HEK293 (cell line): Measurements from ENCODE around the gene NOP9.

Experiments used
- GLIS1 ChIP-seq: fragments of 450-650 bp; formaldehyde crosslinking; IDR thresholded peaks from 2 replicates; pipeline ENCODE4 v1.5.1; 2016; ENCODE audit warnings: missing biosample characterization, missing genetic modification characterization
- KLF1 ChIP-seq: fragments of 450-650 bp; formaldehyde crosslinking; IDR thresholded peaks from 2 replicates; pipeline ENCODE4 v1.5.1; 2016; ENCODE audit warnings: missing biosample characterization, missing genetic modification characterization
- MEIS1 ChIP-seq: sonication (generic); formaldehyde crosslinking; IDR thresholded peaks from 2 replicates; pipeline ENCODE4 v1.8.1; 2022; ENCODE audit warnings: missing genetic modification reagents, mild to moderate bottlenecking, borderline replicate concordance
- PRDM6 ChIP-seq: fragments of 450-650 bp; formaldehyde crosslinking; IDR thresholded peaks from 2 replicates; pipeline ENCODE4 v1.5.1; 2017; ENCODE audit warnings: missing biosample characterization, missing genetic modification characterization
- SCRT2 ChIP-seq: fragments of 450-650 bp; formaldehyde crosslinking; IDR thresholded peaks from 2 replicates; pipeline ENCODE4 v1.5.1; 2016; ENCODE audit warnings: missing biosample characterization, missing genetic modification characterization
- SETDB1 ChIP-seq: IDR thresholded peaks from one replicate; pipeline ENCODE4 v1.6.1; 2017; ENCODE audit warnings: mild to moderate bottlenecking, low read length, moderate library complexity, mixed read lengths; ENCODE audit not compliant: insufficient read length
- ZBTB49 ChIP-seq: fragments of 450-650 bp; formaldehyde crosslinking; IDR thresholded peaks from 2 replicates; pipeline ENCODE4 v1.5.1; 2016; ENCODE audit warnings: missing biosample characterization, missing genetic modification characterization, low read depth
- ZEB2 ChIP-seq: fragments of 450-650 bp; formaldehyde crosslinking; IDR thresholded peaks from 2 replicates; pipeline ENCODE4 v1.5.1; 2016; ENCODE audit warnings: missing biosample characterization, missing genetic modification characterization
- ZNF140 ChIP-seq: fragments of 450-650 bp; formaldehyde crosslinking; IDR thresholded peaks from 2 replicates; pipeline ENCODE4 v1.5.1; 2016; ENCODE audit warnings: missing biosample characterization, missing genetic modification characterization
- ZNF169 ChIP-seq: fragments of 450-650 bp; formaldehyde crosslinking; IDR thresholded peaks from 2 replicates; pipeline ENCODE4 v1.5.1; 2016; ENCODE audit warnings: missing biosample characterization, missing genetic modification characterization
- ZNF175 ChIP-seq: fragments of 450-650 bp; formaldehyde crosslinking; IDR thresholded peaks from 2 replicates; pipeline ENCODE4 v1.5.1; 2016; ENCODE audit warnings: missing biosample characterization, missing genetic modification characterization
- ZNF184 ChIP-seq: fragments of 450-650 bp; IDR thresholded peaks from 2 replicates; pipeline ENCODE4 v1.5.1; 2018; ENCODE audit warnings: missing biosample characterization, mild to moderate bottlenecking, missing genetic modification characterization
- ZNF202 ChIP-seq: fragments of 450-650 bp; formaldehyde crosslinking; IDR thresholded peaks from 2 replicates; pipeline ENCODE4 v1.5.1; 2016; ENCODE audit warnings: missing biosample characterization, missing genetic modification characterization, borderline replicate concordance
- ZNF211 ChIP-seq: fragments of 450-650 bp; formaldehyde crosslinking; IDR thresholded peaks from 2 replicates; pipeline ENCODE4 v1.5.1; 2016; ENCODE audit warnings: low read depth, missing biosample characterization, missing genetic modification characterization
- ZNF266 ChIP-seq: fragments of 450-650 bp; formaldehyde crosslinking; IDR thresholded peaks from 2 replicates; pipeline ENCODE4 v1.5.1; 2016; ENCODE audit warnings: missing biosample characterization, missing genetic modification characterization, low read depth
- ZNF280C ChIP-seq: fragments of 450-650 bp; formaldehyde crosslinking; IDR thresholded peaks from 2 replicates; pipeline ENCODE4 v1.5.1; 2016; ENCODE audit warnings: missing biosample characterization, missing genetic modification characterization
- ZNF324 ChIP-seq: fragments of 450-650 bp; formaldehyde crosslinking; IDR thresholded peaks from 2 replicates; pipeline ENCODE4 v1.5.1; 2016; ENCODE audit warnings: missing biosample characterization, missing genetic modification characterization
- ZNF335 ChIP-seq: fragments of 450-650 bp; formaldehyde crosslinking; conservative IDR thresholded peaks from 2 replicates; pipeline ENCODE4 v1.5.1; 2016; ENCODE audit warnings: missing biosample characterization, missing genetic modification characterization
- ZNF37A ChIP-seq: fragments of 450-650 bp; IDR thresholded peaks from 2 replicates; pipeline ENCODE4 v1.5.1; 2018; ENCODE audit warnings: missing biosample characterization, missing genetic modification characterization
- ZNF398 ChIP-seq: fragments of 450-650 bp; formaldehyde crosslinking; IDR thresholded peaks from 2 replicates; pipeline ENCODE4 v1.5.1; 2017; ENCODE audit warnings: missing biosample characterization, missing genetic modification characterization
- ZNF48 ChIP-seq: fragments of 450-650 bp; formaldehyde crosslinking; IDR thresholded peaks from 2 replicates; pipeline ENCODE4 v1.5.1; 2016; ENCODE audit warnings: missing biosample characterization, missing genetic modification characterization
- ZNF548 ChIP-seq: fragments of 450-650 bp; formaldehyde crosslinking; IDR thresholded peaks from 2 replicates; pipeline ENCODE4 v1.5.1; 2016; ENCODE audit warnings: missing biosample characterization, missing genetic modification characterization
- ZNF629 ChIP-seq: fragments of 450-650 bp; formaldehyde crosslinking; IDR thresholded peaks from 2 replicates; pipeline ENCODE4 v1.5.1; 2017; ENCODE audit warnings: missing biosample characterization, missing genetic modification characterization
- ZNF654 ChIP-seq: fragments of 450-650 bp; formaldehyde crosslinking; IDR thresholded peaks from 2 replicates; pipeline ENCODE4 v1.5.1; 2016; ENCODE audit warnings: low read depth, missing biosample characterization, missing genetic modification characterization
- ZNF658 ChIP-seq: fragments of 450-650 bp; formaldehyde crosslinking; IDR thresholded peaks from 2 replicates; pipeline ENCODE4; 2016; ENCODE audit warnings: missing biosample characterization, missing genetic modification characterization
- ZNF670 ChIP-seq: fragments of 450-650 bp; formaldehyde crosslinking; IDR thresholded peaks from 2 replicates; pipeline ENCODE4 v1.5.1; 2016; ENCODE audit warnings: missing biosample characterization, missing genetic modification characterization, low read depth
- TF ChIP-seq, protein P1 (sequence below): fragments of 450-650 bp; formaldehyde crosslinking; IDR thresholded peaks from 2 replicates; pipeline ENCODE4 v1.5.1; 2016; ENCODE audit warnings: missing biosample characterization, missing genetic modification characterization
- TF ChIP-seq, protein P2 (sequence below): fragments of 450-650 bp; formaldehyde crosslinking; IDR thresholded peaks from 2 replicates; pipeline ENCODE4 v1.5.1; 2016; ENCODE audit warnings: missing biosample characterization, missing genetic modification characterization

The NOP9 gene

GRCh38 chr14:24296341-24297157, 3.1 kb upstream of the NOP9 start (continued):
- TF ChIP-seq, protein P1, sequence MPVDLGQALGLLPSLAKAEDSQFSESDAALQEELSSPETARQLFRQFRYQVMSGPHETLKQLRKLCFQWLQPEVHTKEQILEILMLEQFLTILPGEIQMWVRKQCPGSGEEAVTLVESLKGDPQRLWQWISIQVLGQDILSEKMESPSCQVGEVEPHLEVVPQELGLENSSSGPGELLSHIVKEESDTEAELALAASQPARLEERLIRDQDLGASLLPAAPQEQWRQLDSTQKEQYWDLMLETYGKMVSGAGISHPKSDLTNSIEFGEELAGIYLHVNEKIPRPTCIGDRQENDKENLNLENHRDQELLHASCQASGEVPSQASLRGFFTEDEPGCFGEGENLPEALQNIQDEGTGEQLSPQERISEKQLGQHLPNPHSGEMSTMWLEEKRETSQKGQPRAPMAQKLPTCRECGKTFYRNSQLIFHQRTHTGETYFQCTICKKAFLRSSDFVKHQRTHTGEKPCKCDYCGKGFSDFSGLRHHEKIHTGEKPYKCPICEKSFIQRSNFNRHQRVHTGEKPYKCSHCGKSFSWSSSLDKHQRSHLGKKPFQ (tag by site-specific recombination): no peak
- TF ChIP-seq ZNF670 (tag by site-specific recombination) (no peak), ZEB2 (tag by site-specific recombination) (peak; percentile 54; the same call in 1 of the 2 replicates), ZNF280C (tag by site-specific recombination) (no peak), ZNF658 (tag by site-specific recombination) (no peak), ZNF184 (peak; percentile 72; the same call in 1 of the 2 replicates), ZNF48 (tag by site-specific recombination) (no peak), ZNF37A (no peak), ZNF335 (tag by site-specific recombination) (peak; percentile 47), SCRT2 (tag by site-specific recombination) (0 out of 2 replicates have a peak, but pooled peaks have one; percentile 12), KLF1 (tag by site-specific recombination) (no peak), ZNF169 (no peak), ZNF398 (tag by site-specific recombination) (no peak), PRDM6 (tag by site-specific recombination) (no peak), ZNF266 (tag by site-specific recombination) (no peak), SETDB1 (no peak), ZNF654 (tag by site-specific recombination) (peak; percentile 74), ZNF324 (no peak), ZNF629 (tag by site-specific recombination) (peak; percentile 91), ZNF175 (no peak), ZNF548 (tag by site-specific recombination) (no peak), ZNF140 (no peak), ZNF202 (tag by site-specific recombination) (no peak), GLIS1 (peak; percentile 59; the same call in 1 of the 2 replicates), ZBTB49 (tag by site-specific recombination) (no peak), MEIS1 (CRISPR knock-in tag) (no peak), ZNF211 (tag by site-specific recombination) (no peak)
- TF ChIP-seq, protein P2, sequence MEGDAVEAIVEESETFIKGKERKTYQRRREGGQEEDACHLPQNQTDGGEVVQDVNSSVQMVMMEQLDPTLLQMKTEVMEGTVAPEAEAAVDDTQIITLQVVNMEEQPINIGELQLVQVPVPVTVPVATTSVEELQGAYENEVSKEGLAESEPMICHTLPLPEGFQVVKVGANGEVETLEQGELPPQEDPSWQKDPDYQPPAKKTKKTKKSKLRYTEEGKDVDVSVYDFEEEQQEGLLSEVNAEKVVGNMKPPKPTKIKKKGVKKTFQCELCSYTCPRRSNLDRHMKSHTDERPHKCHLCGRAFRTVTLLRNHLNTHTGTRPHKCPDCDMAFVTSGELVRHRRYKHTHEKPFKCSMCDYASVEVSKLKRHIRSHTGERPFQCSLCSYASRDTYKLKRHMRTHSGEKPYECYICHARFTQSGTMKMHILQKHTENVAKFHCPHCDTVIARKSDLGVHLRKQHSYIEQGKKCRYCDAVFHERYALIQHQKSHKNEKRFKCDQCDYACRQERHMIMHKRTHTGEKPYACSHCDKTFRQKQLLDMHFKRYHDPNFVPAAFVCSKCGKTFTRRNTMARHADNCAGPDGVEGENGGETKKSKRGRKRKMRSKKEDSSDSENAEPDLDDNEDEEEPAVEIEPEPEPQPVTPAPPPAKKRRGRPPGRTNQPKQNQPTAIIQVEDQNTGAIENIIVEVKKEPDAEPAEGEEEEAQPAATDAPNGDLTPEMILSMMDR (tag by site-specific recombination): peak; percentile 74
